ENCODE measurements around the gene RBBP6. TPM values are rescaled to one million over a fixed set of nuclear protein-coding genes. Genes with fewer than 3 reads are reported as not detected.

The RBBP6 gene
- total and polyA plus RNA-seq, 2 donors (not counting 3 experiments of a cell fraction or from before 2014, with no cell fraction given) = 16.8 to 52.1 TPM

DNA sequence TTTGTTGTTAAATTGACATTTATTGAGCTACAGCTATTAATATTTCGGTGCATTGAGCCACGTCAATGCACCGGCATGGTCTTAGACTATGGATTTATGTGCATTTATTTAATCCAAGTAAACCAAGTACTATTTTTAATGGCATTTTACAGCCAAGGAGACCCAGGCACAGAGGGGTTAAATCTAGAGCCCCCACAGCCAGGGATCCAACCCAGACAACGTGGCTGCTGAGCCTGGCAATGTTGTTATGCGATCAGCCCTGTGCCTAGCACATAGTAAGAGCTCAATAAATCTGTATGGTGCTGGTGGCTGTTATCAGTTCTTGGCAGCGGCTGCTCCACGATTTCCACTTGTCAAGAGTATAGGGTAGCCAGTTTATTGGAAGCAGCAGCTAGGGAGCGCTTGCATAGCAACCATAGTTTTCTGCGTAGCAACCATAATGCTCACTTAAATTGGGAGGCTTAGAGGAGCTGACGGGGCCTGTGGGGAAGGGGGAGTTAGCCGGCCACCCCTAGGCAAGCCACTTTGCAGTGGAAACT lies 541 bp upstream of the RBBP6 start:
- H3K9me3 ChIP-seq (replicated peaks; ENCODE audit: control insufficient read depth, insufficient read depth, low read length) = no peaks in the 10 kb centered on the region
- DNase-seq (ENCODE audit: low read depth, low spot score) (no peak), FAIRE-seq (peak; percentile 81)

DNA sequence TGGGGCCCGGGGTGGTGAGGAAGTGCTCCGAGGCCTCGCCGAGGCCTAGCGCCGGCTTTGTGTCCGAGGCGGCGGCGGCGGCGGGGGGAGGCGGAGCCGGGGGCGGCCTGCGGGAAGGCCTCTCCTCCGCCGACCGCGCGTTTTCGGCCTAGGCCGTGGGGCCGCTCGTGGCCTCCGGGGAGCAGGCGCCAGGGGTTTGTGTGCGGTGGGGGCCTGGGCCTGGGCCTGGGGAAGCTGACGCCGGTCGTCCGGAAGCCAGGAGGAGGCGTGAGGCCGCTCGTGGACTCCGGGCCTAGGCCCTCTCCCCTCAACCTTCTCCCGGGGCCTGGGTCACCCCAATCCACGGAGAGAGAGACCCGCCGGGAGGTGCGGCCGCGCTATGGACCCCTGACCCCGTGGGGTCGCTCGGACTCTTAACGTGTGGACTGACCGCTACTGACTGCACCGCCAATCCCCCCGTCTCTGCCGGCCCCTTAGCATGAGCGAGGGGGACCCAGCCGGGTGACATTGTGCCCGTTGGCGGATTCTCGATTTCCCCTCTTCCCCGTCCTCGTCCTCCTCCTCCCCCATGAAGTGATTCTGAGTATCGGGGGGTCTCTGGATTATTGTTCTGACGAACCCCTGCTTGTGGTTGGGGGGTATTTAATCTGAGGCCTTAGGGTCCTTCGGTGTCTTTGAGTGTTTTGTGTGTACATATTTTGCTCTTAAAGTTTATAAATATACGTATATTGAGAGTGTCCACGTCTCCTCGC lies 660 bp downstream of the RBBP6 start:
- peak overlapping the region; percentile 71 for H2AFZ ChIP-seq (ENCODE audit: low read depth, low read length)
- no peaks in the 10 kb centered on the region for H3K9me3 ChIP-seq (replicated peaks; ENCODE audit: control insufficient read depth, insufficient read depth, low read length)
- H3K4me2 ChIP-seq (ENCODE audit: insufficient read depth, low read length) = peak overlapping the region; percentile 99
- peak overlapping the region; percentile 80 to 94 (median 88) for H3K4me3 ChIP-seq (replicated peaks in 1 of 3; ENCODE audit: insufficient read depth in 1 of 3, low read depth in 1 of 3, low read length in 3 of 3)
- ChIA-PET POLR2A (interaction anchor here (1.0 kb wide), 1 partner anchor 9 kb away, joined by 3 read pairs; no protein-coding TSS in a partner anchor), CTCF (interaction anchor here (2.3 to 4.4 kb wide), 2 partner anchors 23 kb away, joined by 30 to 40 read pairs; no protein-coding TSS in a partner anchor)
- H3K9me1 ChIP-seq (replicated peaks; ENCODE audit: control insufficient read depth, extremely low read depth, insufficient read depth, low read length) = no peaks in the 10 kb centered on the region
- TF ChIP-seq POLR2A (IDR thresholded peaks at IDR 0.05; ENCODE audit: low read depth, low read length) = no peak
- no peak for TF ChIP-seq POLR2AphosphoS5 (IDR thresholded peaks at IDR 0.05; ENCODE audit: insufficient read depth, low read depth, low read length)
- no peak for TF ChIP-seq FOS (IDR thresholded peaks at IDR 0.05; ENCODE audit: borderline replicate concordance, insufficient read depth, low read length)
- TF ChIP-seq JUN (IDR thresholded peaks at IDR 0.05; ENCODE audit: borderline replicate concordance, insufficient read depth, insufficient read length, low read depth) = no peak
- no peak for TF ChIP-seq MYC (IDR thresholded peaks at IDR 0.05; ENCODE audit: low read depth, low read length)
- no peak for TF ChIP-seq GATA2 (IDR thresholded peaks at IDR 0.05; ENCODE audit: insufficient read depth, insufficient read length, low read depth, low read length)
- TF ChIP-seq, protein P1, sequence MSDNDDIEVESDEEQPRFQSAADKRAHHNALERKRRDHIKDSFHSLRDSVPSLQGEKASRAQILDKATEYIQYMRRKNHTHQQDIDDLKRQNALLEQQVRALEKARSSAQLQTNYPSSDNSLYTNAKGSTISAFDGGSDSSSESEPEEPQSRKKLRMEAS (IDR thresholded peaks at IDR 0.05; ENCODE audit: insufficient read depth, insufficient read length) = no peak
- TF ChIP-seq, protein P2, sequence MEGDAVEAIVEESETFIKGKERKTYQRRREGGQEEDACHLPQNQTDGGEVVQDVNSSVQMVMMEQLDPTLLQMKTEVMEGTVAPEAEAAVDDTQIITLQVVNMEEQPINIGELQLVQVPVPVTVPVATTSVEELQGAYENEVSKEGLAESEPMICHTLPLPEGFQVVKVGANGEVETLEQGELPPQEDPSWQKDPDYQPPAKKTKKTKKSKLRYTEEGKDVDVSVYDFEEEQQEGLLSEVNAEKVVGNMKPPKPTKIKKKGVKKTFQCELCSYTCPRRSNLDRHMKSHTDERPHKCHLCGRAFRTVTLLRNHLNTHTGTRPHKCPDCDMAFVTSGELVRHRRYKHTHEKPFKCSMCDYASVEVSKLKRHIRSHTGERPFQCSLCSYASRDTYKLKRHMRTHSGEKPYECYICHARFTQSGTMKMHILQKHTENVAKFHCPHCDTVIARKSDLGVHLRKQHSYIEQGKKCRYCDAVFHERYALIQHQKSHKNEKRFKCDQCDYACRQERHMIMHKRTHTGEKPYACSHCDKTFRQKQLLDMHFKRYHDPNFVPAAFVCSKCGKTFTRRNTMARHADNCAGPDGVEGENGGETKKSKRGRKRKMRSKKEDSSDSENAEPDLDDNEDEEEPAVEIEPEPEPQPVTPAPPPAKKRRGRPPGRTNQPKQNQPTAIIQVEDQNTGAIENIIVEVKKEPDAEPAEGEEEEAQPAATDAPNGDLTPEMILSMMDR (IDR thresholded peaks at IDR 0.05; ENCODE audit: extremely low read depth in 1 of 2, insufficient read depth in 1 of 2, low read depth in 1 of 2, low read length in 2 of 2) = no peak
- no peak for TF ChIP-seq EZH2 (IDR thresholded peaks at IDR 0.05; ENCODE audit: borderline replicate concordance, low read depth, low read length, severe bottlenecking)
- H3K4me1 ChIP-seq (ENCODE audit: control insufficient read depth, extremely low read depth, insufficient read depth, low read length) = peaks cover 37% of the 10 kb centered on the region
- H3K27ac ChIP-seq (ENCODE audit: insufficient read depth, low read depth, low read length) = peak overlapping the region; percentile 96
- DNase-seq (ENCODE audit: low read depth, low spot score) = peak; percentile 37
- peaks cover 0 to 2% of the 10 kb centered on the region in 2 experiments for H3K36me3 ChIP-seq (ENCODE audit: control insufficient read depth in 2 of 2, extremely low read depth in 1 of 2, insufficient read depth in 2 of 2, low read length in 2 of 2)
- dilution Hi-C loops (cut with MboI; ENCODE audit: extremely low pct_ligation_motif_present, low sequenced_read_pairs) = no loop called here
- no TSS peak for BruUV-seq (replicated peaks)
- H4K20me1 ChIP-seq (replicated peaks; ENCODE audit: control insufficient read depth, extremely low read depth, insufficient read depth, low read length) = peaks cover 21% of the 10 kb centered on the region
- no peak for FAIRE-seq
- H3K9ac ChIP-seq (replicated peaks; ENCODE audit: extremely low read depth, insufficient read depth, low read length) = peak overlapping the region; percentile 100
- intact Hi-C loops (cut with micrococcal nuclease) = loop anchor here (1.0 to 5.0 kb wide), 7 partner anchors 23 to 983 kb away; partner anchors contain the start of genes EARS2, UBFD1 and ZKSCAN2
- peaks cover 56% of the 10 kb centered on the region for H3K79me2 ChIP-seq (ENCODE audit: control insufficient read depth, insufficient read depth, low read length)
- no peaks in the 10 kb centered on the region for H3K27me3 ChIP-seq (ENCODE audit: control insufficient read depth in 2 of 2, insufficient read depth in 2 of 2, low read length in 2 of 2)

More for the DNA sequence above, 541 bp upstream of the RBBP6 start:
- ChIA-PET CTCF (interaction anchor here (0.7 to 2.3 kb wide), 7 partner anchors 9 to 367 kb away, joined by 3 to 30 read pairs (median 3); no protein-coding TSS in a partner anchor), POLR2A (no interaction called here)
- Histone ChIP-seq H4K20me1 (replicated peaks; ENCODE audit: control insufficient read depth, extremely low read depth, insufficient read depth, low read length) (peaks cover 21% of the 10 kb centered on the region), H3K4me3 (replicated peaks in 1 of 3; ENCODE audit: insufficient read depth in 1 of 3, low read depth in 1 of 3, low read length in 3 of 3) (peak overlapping the region; percentile 63 to 80 (median 65)), H3K9me1 (replicated peaks; ENCODE audit: control insufficient read depth, extremely low read depth, insufficient read depth, low read length) (no peaks in the 10 kb centered on the region), H3K27me3 (ENCODE audit: control insufficient read depth in 2 of 2, insufficient read depth in 2 of 2, low read length in 2 of 2) (no peaks in the 10 kb centered on the region), H3K36me3 (ENCODE audit: control insufficient read depth in 2 of 2, extremely low read depth in 1 of 2, insufficient read depth in 2 of 2, low read length in 2 of 2) (peaks cover 0 to 2% of the 10 kb centered on the region in 2 experiments), H3K4me1 (ENCODE audit: control insufficient read depth, extremely low read depth, insufficient read depth, low read length) (peaks cover 33% of the 10 kb centered on the region), H3K79me2 (ENCODE audit: control insufficient read depth, insufficient read depth, low read length) (peaks cover 44% of the 10 kb centered on the region), H3K4me2 (ENCODE audit: insufficient read depth, low read length) (peak overlapping the region; percentile 84), H2AFZ (ENCODE audit: low read depth, low read length) (peak overlapping the region; percentile 100), H3K9ac (replicated peaks; ENCODE audit: extremely low read depth, insufficient read depth, low read length) (peak overlapping the region; percentile 100), H3K27ac (ENCODE audit: insufficient read depth, low read depth, low read length) (peak overlapping the region; percentile 96)
- BruUV-seq (replicated peaks) = no TSS peak
- TF ChIP-seq MYC (IDR thresholded peaks at IDR 0.05; ENCODE audit: low read depth, low read length) = no peak
- no peak for TF ChIP-seq GATA2 (IDR thresholded peaks at IDR 0.05; ENCODE audit: insufficient read depth, insufficient read length, low read depth, low read length)
- TF ChIP-seq FOS (IDR thresholded peaks at IDR 0.05; ENCODE audit: borderline replicate concordance, insufficient read depth, low read length) = no peak
- TF ChIP-seq, protein P1 (IDR thresholded peaks at IDR 0.05; ENCODE audit: insufficient read depth, insufficient read length) = no peak
- dilution Hi-C loops (cut with MboI; ENCODE audit: extremely low pct_ligation_motif_present, low sequenced_read_pairs) = no loop called here
- intact Hi-C loops (cut with micrococcal nuclease) = loop anchor here (1.0 to 5.0 kb wide), 6 partner anchors 22 to 982 kb away; partner anchors contain the start of genes EARS2, UBFD1 and ZKSCAN2

Data from endothelial cell of umbilical vein (primary cell).